Measurements from ENCODE around the gene NOTCH1.

The NOTCH1 gene

GRCh38 chr9:136511670-136512592 lies 33.9 kb downstream of the NOTCH1 start:
- Histone ChIP-seq H3K4me3 (replicated peaks; ENCODE audit: insufficient read depth, low read length) (no peak overlapping the region), H3K27me3 (ENCODE audit: insufficient read depth, poor library complexity, severe bottlenecking) (no peaks in the 10 kb centered on the region), H3K27ac (replicated peaks) (no peak overlapping the region)
- no peak for TF ChIP-seq CTCF (IDR thresholded peaks at IDR 0.05; ENCODE audit: insufficient read depth, low read length)
- TF ChIP-seq SPI1 (IDR thresholded peaks at IDR 0.05; ENCODE audit: borderline replicate concordance, low read depth): no peak
- TF ChIP-seq POLR2AphosphoS5 (IDR thresholded peaks at IDR 0.05; ENCODE audit: low read depth): no peak
- no peak for TF ChIP-seq GABPA (IDR thresholded peaks at IDR 0.05; ENCODE audit: low read depth)
- no peak for TF ChIP-seq REST (IDR thresholded peaks at IDR 0.05; ENCODE audit: insufficient replicate concordance, low read depth)
- DNase-seq (ENCODE audit: low read depth in 1 of 2, low spot score in 1 of 2): no peak

- Histone ChIP-seq H3K4me3 (replicated peaks; ENCODE audit: insufficient read depth, low read length) (no peak overlapping the region), H3K27ac (replicated peaks) (no peak overlapping the region), H3K27me3 (ENCODE audit: insufficient read depth, poor library complexity, severe bottlenecking) (no peaks in the 10 kb centered on the region)
- DNase-seq (ENCODE audit: low read depth in 1 of 2, low spot score in 1 of 2): no peak
- TF ChIP-seq POLR2AphosphoS5 (IDR thresholded peaks at IDR 0.05; ENCODE audit: low read depth) (no peak), CTCF (IDR thresholded peaks at IDR 0.05; ENCODE audit: insufficient read depth, low read length) (no peak), SPI1 (IDR thresholded peaks at IDR 0.05; ENCODE audit: borderline replicate concordance, low read depth) (no peak), GABPA (IDR thresholded peaks at IDR 0.05; ENCODE audit: low read depth) (no peak), REST (IDR thresholded peaks at IDR 0.05; ENCODE audit: insufficient replicate concordance, low read depth) (no peak)
Measured at GRCh38 chr9:136511144-136511669, 34.6 kb downstream of the NOTCH1 start.

- H3K4me3 ChIP-seq (replicated peaks; ENCODE audit: insufficient read depth, low read length): no peak overlapping the region
- TF ChIP-seq SPI1 (IDR thresholded peaks at IDR 0.05; ENCODE audit: borderline replicate concordance, low read depth): no peak
- TF ChIP-seq CTCF (IDR thresholded peaks at IDR 0.05; ENCODE audit: insufficient read depth, low read length): no peak
- no peak for TF ChIP-seq GABPA (IDR thresholded peaks at IDR 0.05; ENCODE audit: low read depth)
- TF ChIP-seq REST (IDR thresholded peaks at IDR 0.05; ENCODE audit: insufficient replicate concordance, low read depth): no peak
- no peak for TF ChIP-seq POLR2AphosphoS5 (IDR thresholded peaks at IDR 0.05; ENCODE audit: low read depth)
- no peaks in the 10 kb centered on the region for H3K27me3 ChIP-seq (ENCODE audit: insufficient read depth, poor library complexity, severe bottlenecking)
- H3K27ac ChIP-seq (replicated peaks): no peak overlapping the region
- no peak for DNase-seq (ENCODE audit: low read depth in 1 of 2, low spot score in 1 of 2)
Measured at GRCh38 chr9:136510561-136510960, 35.3 kb downstream of the NOTCH1 start.

All from HL-60 (cell line).